GM18951 (cell line): ENCODE results near the gene CENPB.

Source experiments
- POLR2A ChIP-seq: IDR thresholded peaks from 4 replicates; pipeline ENCODE4 v1.6.1; 2011; ENCODE audit warnings: mild to moderate bottlenecking; ENCODE audit not compliant: insufficient read length, insufficient read depth; ENCODE audit errors: extremely low read depth
- in situ Hi-C: fragments of 300-500 bp; cut with MboI; formaldehyde crosslinking; loops from one replicate; pipeline ENCODE4 v1.12.0; 2022; ENCODE audit warnings: low sequenced_read_pairs, mixed read lengths, inconsistent platforms; ENCODE audit not compliant: unreplicated experiment

The CENPB gene

GRCh38 chr20:3788685-3789155 is 2.2 kb upstream of the CENPB start:
- in situ Hi-C loops: no loop called here
- TF ChIP-seq POLR2A: no peak

DNA sequence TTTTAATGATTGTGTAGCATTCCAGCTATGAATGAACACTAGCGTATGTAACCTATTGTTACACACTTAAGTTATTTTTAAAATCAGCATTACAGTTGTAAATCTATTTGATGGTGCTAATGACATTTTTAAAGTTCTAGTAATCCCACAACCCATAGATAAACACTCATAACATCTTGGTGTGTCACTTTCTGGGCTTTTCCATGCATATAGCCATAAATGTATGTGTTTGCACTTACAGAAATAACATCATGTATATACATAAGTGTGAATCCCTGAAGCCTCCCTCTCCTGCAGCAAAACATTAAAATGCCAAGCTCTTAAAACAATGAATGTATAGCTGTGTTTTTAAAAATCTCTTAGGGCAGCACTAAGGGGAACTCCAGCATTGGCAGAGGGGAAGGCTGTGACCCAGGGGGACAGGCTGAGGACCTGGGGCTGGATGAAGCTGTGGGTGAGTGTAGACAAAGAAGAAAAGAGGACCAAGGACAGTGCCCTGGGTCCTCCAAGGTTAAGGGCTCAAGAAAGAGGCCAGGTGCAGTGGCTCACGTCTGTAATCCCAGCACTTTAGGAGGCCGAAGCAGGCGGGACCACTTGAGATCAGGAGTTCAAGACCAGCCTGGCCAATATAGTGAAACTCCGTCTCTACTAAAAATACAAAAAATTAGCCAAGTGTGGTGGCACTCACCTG is 929 bp upstream of the CENPB start:
- in situ Hi-C loops: no loop called here
- no peak for TF ChIP-seq POLR2A

DNA sequence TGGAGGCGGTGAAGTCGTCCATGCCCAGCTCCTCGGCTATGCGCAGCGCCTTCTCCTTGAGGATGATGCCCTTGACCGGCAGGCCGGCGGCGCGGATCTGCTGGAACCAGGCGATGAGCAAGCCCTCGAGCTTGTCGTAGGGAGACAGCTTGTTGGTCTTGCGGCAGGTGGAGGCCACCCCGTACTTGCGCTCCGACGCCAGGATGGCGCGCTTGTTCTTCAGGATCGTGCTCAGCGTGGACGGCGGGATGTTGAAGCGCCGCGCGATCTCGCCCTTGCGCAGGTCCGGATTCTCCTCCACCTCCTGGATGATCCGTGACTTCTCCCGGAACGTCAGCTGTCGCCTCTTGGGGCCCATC is 435 bp downstream of the CENPB start:
- in situ Hi-C loops: no loop called here

DNA sequence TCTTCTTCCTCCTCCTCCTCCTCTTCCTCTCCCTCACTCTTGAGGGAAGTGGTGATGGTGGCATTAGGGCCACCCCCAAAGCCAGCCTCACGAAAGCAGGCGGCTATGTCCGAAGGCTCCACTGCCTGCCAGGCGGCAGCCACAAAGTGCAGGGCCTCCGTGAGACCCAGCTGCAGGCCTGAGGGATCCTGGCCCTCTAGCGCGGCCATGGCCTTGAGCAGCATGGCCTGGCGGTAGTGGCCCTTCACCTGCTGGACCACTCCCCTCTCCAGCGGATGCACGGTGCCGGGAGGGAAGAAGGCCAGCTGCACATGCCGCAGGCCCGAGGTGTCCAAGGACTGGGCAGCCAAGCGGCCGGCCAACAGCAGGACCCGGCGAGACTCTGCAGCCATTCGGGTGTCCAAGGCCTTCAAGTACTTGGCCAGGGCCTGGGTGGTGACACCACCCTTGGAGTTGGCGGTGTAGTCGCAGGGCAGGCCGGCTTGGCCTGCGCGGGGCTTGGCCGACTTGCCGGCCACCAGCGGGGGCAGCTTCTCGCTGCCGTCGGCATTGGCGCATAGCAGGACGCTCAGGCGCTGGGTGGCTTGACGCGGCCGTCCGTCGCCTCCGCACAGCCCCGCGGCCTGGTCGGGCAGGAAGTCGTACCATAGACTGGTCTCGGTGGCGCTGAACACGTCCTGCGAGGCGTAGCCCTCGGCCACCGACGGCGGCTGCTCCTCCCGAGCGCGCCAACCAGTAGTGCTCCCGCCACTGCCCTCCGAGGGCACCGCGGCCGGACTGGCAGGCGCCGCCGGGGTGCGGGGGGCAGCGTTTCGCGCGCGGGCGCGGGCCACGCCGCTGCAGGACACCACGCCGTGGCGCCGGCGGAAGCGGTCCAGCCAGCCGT is 1.1 kb downstream of the CENPB start:
- no peak for TF ChIP-seq POLR2A
- in situ Hi-C loops: no loop called here

More for the DNA sequence above, 435 bp downstream of the CENPB start:
- no peak for TF ChIP-seq POLR2A

GRCh38 chr20:3784863-3785239 is 1.7 kb downstream of the CENPB start:
- no peak for TF ChIP-seq POLR2A
- in situ Hi-C loops: no loop called here

GRCh38 chr20:3784216-3784853 is 2.2 kb downstream of the CENPB start:
- TF ChIP-seq POLR2A: no peak
- in situ Hi-C loops: no loop called here

GRCh38 chr20:3783511-3784195 is 2.9 kb downstream of the CENPB start:
- in situ Hi-C loops: no loop called here
- TF ChIP-seq POLR2A: no peak

- TF ChIP-seq POLR2A: no peak
- in situ Hi-C loops: no loop called here
Observed at GRCh38 chr20:3783068-3783489, 3.5 kb downstream of the CENPB start.

DNA sequence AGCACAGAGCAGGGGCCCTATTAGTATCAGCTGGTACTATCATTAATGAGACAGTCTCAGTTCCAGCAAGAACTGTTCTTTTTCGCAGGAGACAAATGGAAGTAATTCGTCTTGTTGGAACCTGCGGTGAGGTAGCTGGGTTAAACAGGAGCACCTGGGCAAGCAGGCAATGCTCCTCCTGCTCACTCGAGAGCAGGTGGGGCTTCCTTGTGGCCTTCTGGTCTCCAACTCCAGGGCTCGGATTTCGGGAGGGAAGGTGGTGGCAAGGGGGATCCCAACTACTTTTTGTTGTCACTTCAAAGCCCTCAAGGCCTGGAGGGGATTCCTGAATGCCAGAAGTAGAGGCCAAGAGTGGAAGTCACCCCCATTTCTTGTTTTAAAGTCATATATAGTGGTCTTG is 3.9 kb downstream of the CENPB start:
- in situ Hi-C loops: no loop called here
- TF ChIP-seq POLR2A: no peak

DNA sequence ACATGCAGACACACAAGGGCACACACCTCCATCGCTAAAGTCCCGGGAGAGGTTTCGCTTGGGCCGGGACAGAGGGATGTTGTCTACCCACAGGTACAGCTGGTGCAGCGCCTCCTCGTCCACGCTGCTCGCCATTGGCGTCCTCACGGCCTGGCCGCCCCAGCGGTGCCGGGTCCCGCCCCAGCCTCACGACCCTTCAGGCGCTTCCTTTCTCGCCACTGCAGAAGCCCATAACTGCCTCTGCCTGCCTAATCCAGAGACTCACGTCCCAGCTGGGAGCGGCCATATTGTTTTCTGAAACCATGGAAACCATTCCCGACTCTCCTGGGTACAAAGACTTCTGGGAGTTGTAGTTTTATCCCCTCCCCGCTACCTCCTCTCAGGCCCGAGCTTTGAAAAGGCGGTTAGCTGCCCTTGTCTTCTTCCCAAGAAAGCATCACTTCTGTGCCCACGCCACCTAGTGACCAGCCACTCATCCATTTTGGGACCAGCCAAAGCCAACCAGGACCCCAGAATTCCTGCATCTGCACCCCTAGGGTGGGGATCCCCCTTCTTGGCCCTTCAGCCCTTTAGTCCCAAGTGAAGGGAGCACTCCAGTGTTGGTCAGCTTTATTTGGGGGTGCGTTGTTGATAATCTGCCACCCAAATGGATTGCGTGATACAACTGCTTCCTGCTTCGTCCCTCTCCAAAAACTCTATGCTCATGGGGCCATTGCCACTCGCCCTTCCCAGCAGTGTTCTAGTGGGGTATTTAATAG is 5.2 kb downstream of the CENPB start, which contains the start of gene SPEF1:
Gene SPEF1 (minus strand): TSS at position 296 of the 758 bp plus-strand sequence. CDS start 161 bp downstream, at position 135.
- in situ Hi-C loops: no loop called here
- no peak for TF ChIP-seq POLR2A

DNA sequence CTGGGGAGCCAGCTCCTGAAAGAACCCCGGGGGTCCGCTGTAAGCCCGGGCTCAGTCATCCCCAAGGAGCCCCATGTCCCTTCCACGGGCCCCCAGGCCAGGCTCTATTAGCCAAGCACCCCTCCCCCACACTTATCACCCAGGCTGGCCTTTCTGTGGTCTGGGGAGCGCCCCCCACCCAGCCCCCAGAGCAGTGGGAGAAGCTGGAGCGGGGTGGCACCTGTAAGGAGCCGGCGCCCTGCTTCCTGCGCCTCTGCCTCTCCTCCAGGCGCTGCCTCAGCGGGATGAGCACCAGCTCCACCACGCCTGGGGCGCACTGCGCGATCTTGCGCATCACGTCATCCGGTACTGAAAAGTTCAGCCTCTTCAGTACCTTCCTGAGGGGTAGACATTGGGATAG is 7.6 kb downstream of the CENPB start:
- TF ChIP-seq POLR2A: no peak
- in situ Hi-C loops: no loop called here
